DND-41 (cell line): ENCODE measurements around the gene NKPD1.

ENCODE experiments used
- ATAC-seq: fragments of 200-7000 bp; cut with Tn5 transposase; 3 replicates; pipeline ENCODE4 v1.9.1; 2021; ENCODE audit warnings: low read depth; ENCODE audit not compliant: insufficient read depth
- DNase-seq: peaks from one replicate; pipeline ENCODE4 v3.0.0-alpha.2; 2020
- H2AFZ ChIP-seq: 2 replicates; pipeline ENCODE4 v1.6.0; 2012; ENCODE audit warnings: low read depth, low read length
- H3K27ac ChIP-seq: 2 replicates; pipeline ENCODE4 v1.5.1; 2012; ENCODE audit warnings: low read length, inconsistent platforms
- H3K27me3 ChIP-seq: fragments of 200-600 bp; sonication (generic); 2 replicates; pipeline ENCODE4 v1.6.0; 2012; ENCODE audit warnings: low read length, mild to moderate bottlenecking, inconsistent platforms; ENCODE audit not compliant: insufficient read depth, poor library complexity
- H3K36me3 ChIP-seq: 2 replicates; pipeline ENCODE4 v1.5.1; 2012; ENCODE audit warnings: low read length, inconsistent platforms; ENCODE audit not compliant: insufficient read depth
- H3K4me1 ChIP-seq: 2 replicates; pipeline ENCODE4 v1.5.1; 2012; ENCODE audit warnings: mild to moderate bottlenecking, low read length; ENCODE audit not compliant: insufficient read depth
- H3K4me2 ChIP-seq: 2 replicates; pipeline ENCODE4 v1.6.0; 2012; ENCODE audit warnings: mild to moderate bottlenecking, moderate library complexity, low read length, inconsistent platforms; ENCODE audit not compliant: insufficient read depth
- H3K4me3 ChIP-seq, 2 experiments: fragments of 200-600 bp in 1 of 2; shearing (Covaris generic) in 1 of 2; 2 replicates each; pipeline ENCODE4 v1.5.1; 2012 to 2016; ENCODE audit warnings: inconsistent platforms in 2 of 2, low read length in 2 of 2, mild to moderate bottlenecking in 2 of 2, low read depth in 1 of 2, moderate library complexity in 1 of 2
- H3K79me2 ChIP-seq: 2 replicates; pipeline ENCODE4 v1.6.0; 2012; ENCODE audit warnings: low read length, inconsistent platforms; ENCODE audit not compliant: insufficient read depth
- H3K9ac ChIP-seq: 2 replicates; pipeline ENCODE4 v1.6.0; 2012; ENCODE audit warnings: low read depth, mild to moderate bottlenecking, inconsistent platforms, low read length, moderate library complexity
- H3K9me3 ChIP-seq: 2 replicates; pipeline ENCODE4 v1.5.1; 2012; ENCODE audit warnings: low read length, moderate library complexity, mild to moderate bottlenecking, inconsistent platforms; ENCODE audit not compliant: insufficient read depth, severe bottlenecking
- H4K20me1 ChIP-seq: 2 replicates; pipeline ENCODE4 v1.6.0; 2012; ENCODE audit warnings: low read length; ENCODE audit not compliant: insufficient read depth
- CTCF ChIP-seq: IDR thresholded peaks from 2 replicates; pipeline ENCODE4 v1.5.1; 2012; ENCODE audit warnings: borderline replicate concordance, low read length, moderate library complexity, mild to moderate bottlenecking; ENCODE audit not compliant: poor library complexity, severe bottlenecking; ENCODE audit errors: extremely low read depth
- EZH2 ChIP-seq: IDR thresholded peaks from 3 replicates; pipeline ENCODE4 v1.6.1; 2012; ENCODE audit warnings: borderline replicate concordance, low read depth, mild to moderate bottlenecking, moderate library complexity, low read length, inconsistent platforms; ENCODE audit not compliant: severe bottlenecking

NKPD1 gene

GRCh38 chr19:45179072-45179891 is 18.5 kb upstream of the NKPD1 start:
- Histone ChIP-seq H2AFZ (peak overlapping the region; percentile 94), H3K4me3 (peak overlapping the region; percentile 52 to 87), H3K27me3 (no peaks in the 10 kb centered on the region), H4K20me1 (peaks cover 8% of the 10 kb centered on the region), H3K27ac (peak overlapping the region; percentile 76), H3K79me2 (peaks cover 31% of the 10 kb centered on the region), H3K9me3 (no peaks in the 10 kb centered on the region), H3K36me3 (peaks cover 13% of the 10 kb centered on the region), H3K9ac (peak overlapping the region; percentile 65), H3K4me1 (peaks cover 33% of the 10 kb centered on the region), H3K4me2 (peak overlapping the region; percentile 83)
- DNase-seq = peak; percentile 16
- ATAC-seq = no peak
- no peak for TF ChIP-seq EZH2
- no peak for TF ChIP-seq CTCF

- DNase-seq (peak; percentile 100), ATAC-seq (peak; percentile 88)
- H3K4me2 ChIP-seq = peak within 1 kb of the TSS; percentile 83
- peak; percentile 61 for TF ChIP-seq CTCF
- no peak for TF ChIP-seq EZH2
- H3K4me1 ChIP-seq = peaks cover 33% of the 10 kb centered on the region
- H2AFZ ChIP-seq = peak within 1 kb of the TSS; percentile 94
- H3K9me3 ChIP-seq = no peaks in the 10 kb centered on the region
- H3K27ac ChIP-seq = peak within 1 kb of the TSS; percentile 76
- peaks cover 8% of the 10 kb centered on the region for H4K20me1 ChIP-seq
- peaks cover 31% of the 10 kb centered on the region for H3K79me2 ChIP-seq
- H3K27me3 ChIP-seq = no peaks in the 10 kb centered on the region
- peak within 1 kb of the TSS; percentile 72 to 92 for H3K4me3 ChIP-seq
- H3K9ac ChIP-seq = peak within 1 kb of the TSS; percentile 73
- H3K36me3 ChIP-seq = peaks cover 13% of the 10 kb centered on the region
Measured at GRCh38 chr19:45178262-45179071, 17.7 kb upstream of the NKPD1 start, which contains the start of gene BLOC1S3. Gene BLOC1S3 (plus strand): TSS chr19:45178784. CDS start chr19:45179297, 513 bp downstream.

GRCh38 chr19:45177817-45178261 is 17.1 kb upstream of the NKPD1 start, which contains the start of gene TRAPPC6A:
Gene TRAPPC6A (minus strand): TSS chr19:45178237. CDS start chr19:45178218, 19 bp downstream.
- DNase-seq (no peak), ATAC-seq (peak; percentile 2)
- H3K4me3 ChIP-seq = peak within 1 kb of the TSS; percentile 72 to 92
- H4K20me1 ChIP-seq = peaks cover 8% of the 10 kb centered on the region
- H2AFZ ChIP-seq = peak within 1 kb of the TSS; percentile 94
- H3K9me3 ChIP-seq = no peaks in the 10 kb centered on the region
- H3K27me3 ChIP-seq = no peaks in the 10 kb centered on the region
- H3K9ac ChIP-seq = peak within 1 kb of the TSS; percentile 73
- peaks cover 13% of the 10 kb centered on the region for H3K36me3 ChIP-seq
- peak within 1 kb of the TSS; percentile 83 for H3K4me2 ChIP-seq
- peak within 1 kb of the TSS; percentile 76 for H3K27ac ChIP-seq
- TF ChIP-seq EZH2 = no peak
- TF ChIP-seq CTCF = no peak
- H3K4me1 ChIP-seq = peaks cover 33% of the 10 kb centered on the region
- peaks cover 31% of the 10 kb centered on the region for H3K79me2 ChIP-seq
